Mesothelial cell of epicardium (in vitro differentiated cells): Measurements from ENCODE around the gene RASSF4. TPM values are rescaled to one million over a fixed set of nuclear protein-coding genes. Genes with fewer than 3 reads are reported as not detected.

Experiments
- DNase-seq, 2 experiments: peaks; one replicate each; pipeline ENCODE4 v3.0.0; 2021; ENCODE audit warnings: low spot score in 2 of 2; ENCODE audit not compliant: unreplicated experiment in 2 of 2
- H3K27ac Mint-ChIP-seq: 2 replicates; pipeline ENCODE4 v1.8.0; 2021; ENCODE audit warnings: mixed read lengths
- H3K27me3 Mint-ChIP-seq: 2 replicates; pipeline ENCODE4 v1.8.0; 2021; ENCODE audit warnings: low read depth, mixed read lengths
- H3K36me3 Mint-ChIP-seq: 2 replicates; pipeline ENCODE4 v1.8.0; 2021; ENCODE audit warnings: mixed read lengths
- H3K4me1 Mint-ChIP-seq: 2 replicates; pipeline ENCODE4 v1.8.0; 2021; ENCODE audit warnings: mixed read lengths
- H3K4me3 Mint-ChIP-seq: 2 replicates; pipeline ENCODE4 v1.8.0; 2021; ENCODE audit warnings: mild to moderate bottlenecking, moderate library complexity, mixed read lengths
- H3K9me3 Mint-ChIP-seq: 2 replicates; pipeline ENCODE4 v1.8.0; 2021; ENCODE audit warnings: mixed read lengths
- total RNA-seq: library from RNA; stranded (reverse); gene quantifications from 3 replicates; pipeline ENCODE4 v1.2.1, GENCODE V29; 2021
- TF ChIP-seq, protein P1 (sequence below): fragments of 200-600 bp; sonication (generic); IDR thresholded peaks from one replicate; pipeline ENCODE4 v1.5.0; 2021; ENCODE audit warnings: antibody characterized with exemption; ENCODE audit not compliant: unreplicated experiment

Gene RASSF4
- total RNA-seq, 1 donor from 2014 or later, result 16.3 TPM

DNA sequence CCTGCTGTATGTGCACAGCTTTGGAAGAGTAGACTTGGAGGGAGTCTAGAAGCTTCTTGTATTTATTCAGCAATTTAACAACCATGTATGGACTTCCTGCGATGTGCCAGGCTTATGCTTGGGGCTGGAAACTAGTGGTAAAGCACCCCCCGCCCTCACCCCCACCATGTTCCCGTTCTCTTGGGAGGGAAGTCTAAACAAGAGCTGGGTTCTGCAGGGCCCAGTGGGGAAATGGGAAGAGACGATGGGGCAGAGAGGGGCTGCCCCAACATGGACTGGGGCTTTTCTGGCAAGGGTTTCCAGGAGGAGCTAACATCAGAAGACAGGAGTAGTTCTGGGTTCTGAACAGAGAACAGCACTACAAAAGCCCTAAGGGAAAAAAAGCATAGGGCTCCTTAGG is 8.0 kb downstream of the RASSF4 start:
- H3K27me3 Mint-ChIP-seq, result no peaks in the 10 kb centered on the region
- no peak overlapping the region for H3K4me3 Mint-ChIP-seq
- H3K4me1 Mint-ChIP-seq, result peaks cover 42% of the 10 kb centered on the region
- TF ChIP-seq, protein P1, sequence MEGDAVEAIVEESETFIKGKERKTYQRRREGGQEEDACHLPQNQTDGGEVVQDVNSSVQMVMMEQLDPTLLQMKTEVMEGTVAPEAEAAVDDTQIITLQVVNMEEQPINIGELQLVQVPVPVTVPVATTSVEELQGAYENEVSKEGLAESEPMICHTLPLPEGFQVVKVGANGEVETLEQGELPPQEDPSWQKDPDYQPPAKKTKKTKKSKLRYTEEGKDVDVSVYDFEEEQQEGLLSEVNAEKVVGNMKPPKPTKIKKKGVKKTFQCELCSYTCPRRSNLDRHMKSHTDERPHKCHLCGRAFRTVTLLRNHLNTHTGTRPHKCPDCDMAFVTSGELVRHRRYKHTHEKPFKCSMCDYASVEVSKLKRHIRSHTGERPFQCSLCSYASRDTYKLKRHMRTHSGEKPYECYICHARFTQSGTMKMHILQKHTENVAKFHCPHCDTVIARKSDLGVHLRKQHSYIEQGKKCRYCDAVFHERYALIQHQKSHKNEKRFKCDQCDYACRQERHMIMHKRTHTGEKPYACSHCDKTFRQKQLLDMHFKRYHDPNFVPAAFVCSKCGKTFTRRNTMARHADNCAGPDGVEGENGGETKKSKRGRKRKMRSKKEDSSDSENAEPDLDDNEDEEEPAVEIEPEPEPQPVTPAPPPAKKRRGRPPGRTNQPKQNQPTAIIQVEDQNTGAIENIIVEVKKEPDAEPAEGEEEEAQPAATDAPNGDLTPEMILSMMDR, result no peak
- H3K9me3 Mint-ChIP-seq, result no peaks in the 10 kb centered on the region
- peak overlapping the region; percentile 88 for H3K27ac Mint-ChIP-seq
- no peak for DNase-seq
- peaks cover 9% of the 10 kb centered on the region for H3K36me3 Mint-ChIP-seq

GRCh38 chr10:44968091-44968490 is 8.5 kb downstream of the RASSF4 start:
- Mint-ChIP-seq H3K4me1 (peaks cover 44% of the 10 kb centered on the region), H3K27ac (peak overlapping the region; percentile 88), H3K27me3 (no peaks in the 10 kb centered on the region), H3K4me3 (no peak overlapping the region), H3K9me3 (no peaks in the 10 kb centered on the region), H3K36me3 (peaks cover 9% of the 10 kb centered on the region)
- DNase-seq, result no peak
- TF ChIP-seq, protein P1, result no peak

DNA sequence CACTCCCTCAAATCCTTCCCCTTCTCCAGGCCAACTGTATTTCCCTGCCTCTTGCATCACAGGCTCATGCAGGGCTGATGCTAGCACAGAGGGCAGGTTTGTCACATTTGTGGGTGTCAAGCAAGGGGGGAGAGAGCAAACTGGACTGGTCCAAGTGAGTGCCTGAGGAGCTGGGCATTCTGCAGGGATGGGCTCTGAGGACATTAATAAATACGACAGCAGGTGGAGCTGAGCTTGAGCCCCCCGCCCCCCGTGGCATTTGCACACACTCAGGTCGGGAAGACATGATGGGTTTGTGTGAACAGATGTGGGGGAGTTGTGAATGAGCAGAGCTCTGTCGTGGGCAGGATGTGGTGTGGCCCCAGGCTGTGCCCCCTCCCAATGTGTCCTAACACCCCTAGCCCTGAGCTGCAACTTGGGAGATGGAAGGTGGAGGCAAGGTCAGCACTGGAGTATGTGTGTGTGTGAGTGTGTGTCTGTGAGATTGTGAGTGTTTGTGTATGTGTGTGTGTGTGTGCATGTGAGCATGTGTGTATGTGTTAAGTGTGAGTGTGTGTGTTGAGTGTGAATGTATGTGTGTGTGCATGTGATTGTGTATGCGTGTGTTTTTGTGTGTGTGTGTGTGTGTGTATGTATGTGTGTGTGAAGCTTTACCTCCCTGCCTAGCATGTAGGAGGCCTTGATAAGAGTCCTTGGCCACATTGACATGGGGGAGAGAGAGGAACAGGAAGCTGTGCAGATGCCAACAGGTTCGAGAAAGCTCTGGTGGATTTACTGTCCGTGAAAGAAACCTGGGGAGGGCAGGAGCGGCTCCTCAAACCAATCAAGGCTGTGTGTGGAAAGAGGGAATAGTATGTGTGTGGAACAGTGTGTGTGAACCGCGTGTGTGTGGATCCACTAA is 9.1 kb downstream of the RASSF4 start:
- Mint-ChIP-seq H3K4me3 (no peak overlapping the region), H3K36me3 (peaks cover 9% of the 10 kb centered on the region), H3K4me1 (peaks cover 46% of the 10 kb centered on the region), H3K9me3 (no peaks in the 10 kb centered on the region), H3K27me3 (no peaks in the 10 kb centered on the region), H3K27ac (no peak overlapping the region)
- TF ChIP-seq, protein P1, result no peak
- DNase-seq, result no peak

GRCh38 chr10:44969854-44970253 is 10.3 kb downstream of the RASSF4 start:
- H3K4me1 Mint-ChIP-seq, result peaks cover 45% of the 10 kb centered on the region
- H3K27ac Mint-ChIP-seq, result no peak overlapping the region
- no peaks in the 10 kb centered on the region for H3K27me3 Mint-ChIP-seq
- peaks cover 9% of the 10 kb centered on the region for H3K36me3 Mint-ChIP-seq
- no peak for DNase-seq
- TF ChIP-seq, protein P1, result no peak
- H3K9me3 Mint-ChIP-seq, result no peaks in the 10 kb centered on the region
- no peak overlapping the region for H3K4me3 Mint-ChIP-seq

- DNase-seq, result no peak
- TF ChIP-seq, protein P1, result no peak
- Mint-ChIP-seq H3K9me3 (no peaks in the 10 kb centered on the region), H3K36me3 (peaks cover 9% of the 10 kb centered on the region), H3K4me1 (peaks cover 41% of the 10 kb centered on the region), H3K27me3 (no peaks in the 10 kb centered on the region), H3K27ac (no peak overlapping the region), H3K4me3 (no peak overlapping the region)
These were observed 11.3 kb downstream of the RASSF4 start for GRCh38 chr10:44970812-44971395.
